ENCODE measurements around the gene NDOR1. TPM values are rescaled to one million over a fixed set of nuclear protein-coding genes. Genes with fewer than 3 reads are reported as not detected.

The NDOR1 gene
- total RNA-seq, 4 donors from 2014 or later, result 5.3 to 11.2 (median 7.7) TPM

GRCh38 chr9:137226338-137227053, 21.0 kb downstream of the NDOR1 start:
- H3K27me3 ChIP-seq, result peaks cover 0 to 45% (median 0%) of the 10 kb centered on the region in 4 donors
- intact Hi-C loops (cut with DNase I), result loop anchor here (5.0 kb wide), 1 partner anchor 109 kb away; no protein-coding TSS in a partner anchor
- peak overlapping the region; percentile 92 to 97 (median 96) for H3K27ac ChIP-seq
- H3K4me1 ChIP-seq, result peaks cover 36 to 64% (median 46%) of the 10 kb centered on the region in 3 donors
- no peak for TF ChIP-seq CTCF (IDR thresholded peaks at IDR 0.05)
- TF ChIP-seq POLR2A (IDR thresholded peaks at IDR 0.05), result peak in 1 of 4 donors; percentile 26
- H3K36me3 ChIP-seq, result no peaks in the 10 kb centered on the region
- 70% methylated on average over 2 of the region's 18 CpGs; no CpG with 5 or more reads in 1 of the 2 donors for WGBS, 2 donors
- no peak for DNase-seq
- no peaks in the 10 kb centered on the region for H3K9me3 ChIP-seq
- H3K4me3 ChIP-seq, result peak overlapping the region; percentile 32 to 62 (median 53)

GRCh38 chr9:137227054-137227852, 21.8 kb downstream of the NDOR1 start, which contains the start of gene RNF224:
RNF224 (plus strand) TSS chr9:137227502; CDS start chr9:137228336, 834 bp downstream.
- peak within 1 kb of the TSS; percentile 92 to 97 (median 96) for H3K27ac ChIP-seq
- TF ChIP-seq POLR2A (IDR thresholded peaks at IDR 0.05), result no peak
- peak; percentile 80 to 96 (median 92) for TF ChIP-seq CTCF (IDR thresholded peaks at IDR 0.05)
- 27% methylated on average over 3 of the region's 25 CpGs; no CpG with 5 or more reads in 1 of the 2 donors for WGBS, 2 donors
- intact Hi-C loops (cut with DNase I), result loop anchor here (5.0 kb wide), 1 partner anchor 110 kb away; no protein-coding TSS in a partner anchor
- H3K4me1 ChIP-seq, result peaks cover 34 to 59% (median 41%) of the 10 kb centered on the region in 3 donors
- H3K27me3 ChIP-seq, result peaks cover 0 to 53% (median 0%) of the 10 kb centered on the region in 4 donors
- no peaks in the 10 kb centered on the region for H3K36me3 ChIP-seq
- peak within 1 kb of the TSS; percentile 32 to 62 (median 53) for H3K4me3 ChIP-seq
- no peak for DNase-seq
- H3K9me3 ChIP-seq, result no peaks in the 10 kb centered on the region

GRCh38 chr9:137227853-137228505, 22.5 kb downstream of the NDOR1 start:
- no peak overlapping the region for H3K4me3 ChIP-seq
- intact Hi-C loops (cut with DNase I), result loop anchor here (5.0 kb wide), 1 partner anchor 111 kb away; no protein-coding TSS in a partner anchor
- H3K27me3 ChIP-seq, result peaks cover 0 to 60% (median 0%) of the 10 kb centered on the region in 4 donors
- no peaks in the 10 kb centered on the region for H3K36me3 ChIP-seq
- no peak for DNase-seq
- WGBS, 2 donors, result 4 to 14% methylated on average over 2 to 4 of the region's 18 CpGs
- TF ChIP-seq POLR2A (IDR thresholded peaks at IDR 0.05) (no peak), CTCF (IDR thresholded peaks at IDR 0.05) (no peak)
- peaks cover 28 to 52% (median 33%) of the 10 kb centered on the region in 3 donors for H3K4me1 ChIP-seq
- no peaks in the 10 kb centered on the region for H3K9me3 ChIP-seq
- H3K27ac ChIP-seq, result peak overlapping the region in 3 of 4 donors; percentile 92 to 97 (median 97)

- no peak for DNase-seq
- H3K27me3 ChIP-seq, result peaks cover 0 to 66% (median 0%) of the 10 kb centered on the region in 4 donors
- H3K9me3 ChIP-seq, result no peaks in the 10 kb centered on the region
- no CpG with 5 or more reads among the region's 29 CpGs for WGBS, 2 donors
- peaks cover 26 to 50% (median 31%) of the 10 kb centered on the region in 3 donors for H3K4me1 ChIP-seq
- no peaks in the 10 kb centered on the region for H3K36me3 ChIP-seq
- intact Hi-C loops (cut with DNase I), result loop anchor here (5.0 kb wide), 1 partner anchor 111 kb away; no protein-coding TSS in a partner anchor
- H3K4me3 ChIP-seq, result no peak overlapping the region
- peak overlapping the region in 2 of 4 donors; percentile 92 to 97 for H3K27ac ChIP-seq
- no peak for TF ChIP-seq CTCF (IDR thresholded peaks at IDR 0.05)
- no peak for TF ChIP-seq POLR2A (IDR thresholded peaks at IDR 0.05)
Observed at GRCh38 chr9:137228506-137228967, 23.0 kb downstream of the NDOR1 start.
